GM12873 (cell line): Measurements from ENCODE around the gene CTSD.

Experiments
- CTCF ChIP-seq: IDR thresholded peaks from 2 replicates; pipeline ENCODE4 v1.5.1; 2012; ENCODE audit warnings: low read depth, mild to moderate bottlenecking, moderate library complexity, low read length, control low read depth; ENCODE audit not compliant: insufficient read depth; ENCODE audit errors: missing control alignments

Gene CTSD

GRCh38 chr11:1744891-1745700 lies 18.6 kb downstream of the CTSD start:
- no peak for TF ChIP-seq CTCF

- no peak for TF ChIP-seq CTCF
These were observed 19.4 kb downstream of the CTSD start for GRCh38 chr11:1744137-1744886.

- no peak for TF ChIP-seq CTCF
These were observed 20.1 kb downstream of the CTSD start for GRCh38 chr11:1743585-1744136.

GRCh38 chr11:1742869-1743584 lies 20.7 kb downstream of the CTSD start:
- TF ChIP-seq CTCF: no peak

- no peak for TF ChIP-seq CTCF
These were observed 21.4 kb downstream of the CTSD start for GRCh38 chr11:1742371-1742770.

GRCh38 chr11:1741741-1742140 lies 22.0 kb downstream of the CTSD start:
- TF ChIP-seq CTCF: no peak
